HFF-Myc (cell line): ENCODE results near the gene NEGR1.
A peak's percentile ranks its signal among the peaks of the same experiment; 100 is the strongest.

Source experiments
- DNase-seq: peaks from one replicate; pipeline ENCODE4 v3.0.0-alpha.2; 2011; ENCODE audit warnings: low read depth; ENCODE audit errors: extremely low read depth
- H3K4me3 ChIP-seq: replicated peaks from 2 replicates; pipeline ENCODE4 v1.5.1; 2011; ENCODE audit warnings: low read depth, mild to moderate bottlenecking, control low read depth, low read length
- CTCF ChIP-seq: IDR thresholded peaks from 2 replicates; pipeline ENCODE4 v1.5.1; 2012; ENCODE audit warnings: mild to moderate bottlenecking, low read depth, low read length, control low read depth; ENCODE audit errors: missing control alignments

The NEGR1 gene

DNA sequence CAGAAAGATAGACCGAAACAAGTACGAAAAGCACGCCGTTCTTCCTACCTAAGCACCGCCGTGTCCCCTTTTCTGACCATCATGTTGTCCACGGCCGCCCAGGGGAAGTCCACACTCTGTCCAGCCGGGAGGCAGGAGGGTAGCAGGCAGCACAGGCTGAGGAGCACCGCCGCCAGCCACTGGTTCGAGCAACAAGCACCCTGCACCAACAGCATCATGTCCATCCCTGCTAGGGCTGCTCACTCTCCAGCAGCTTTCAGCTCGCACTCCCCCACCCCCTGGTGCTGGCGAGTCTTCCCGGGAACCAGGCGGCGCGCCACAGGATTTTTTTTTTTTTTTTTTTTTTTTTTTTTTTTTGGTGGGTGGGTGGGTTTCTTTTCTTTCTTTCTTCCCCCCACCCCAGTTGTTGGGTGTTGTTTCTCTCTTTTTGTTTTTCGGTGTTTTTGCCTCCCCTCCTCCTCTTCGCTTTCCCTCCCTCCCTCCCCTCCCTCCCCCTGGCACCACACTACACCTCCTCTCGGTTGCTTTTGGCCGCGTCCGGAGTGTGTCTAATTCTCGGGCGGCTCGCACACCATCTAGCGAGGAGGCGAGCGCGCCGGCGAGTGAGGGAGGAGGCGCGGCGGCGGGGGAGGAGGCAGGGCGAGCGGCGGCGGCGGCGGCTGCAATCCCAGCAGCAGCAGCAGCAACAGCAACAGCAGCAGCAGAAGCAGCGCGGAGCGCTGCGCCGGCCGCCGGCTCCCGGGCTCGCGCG is at the start of gene NEGR1:
NEGR1 (minus strand) TSS at position 269 of the 751 bp plus-strand sequence.
- no peak for DNase-seq
- TF ChIP-seq CTCF = no peak
- peak within 1 kb of the TSS; percentile 50 for H3K4me3 ChIP-seq

DNA sequence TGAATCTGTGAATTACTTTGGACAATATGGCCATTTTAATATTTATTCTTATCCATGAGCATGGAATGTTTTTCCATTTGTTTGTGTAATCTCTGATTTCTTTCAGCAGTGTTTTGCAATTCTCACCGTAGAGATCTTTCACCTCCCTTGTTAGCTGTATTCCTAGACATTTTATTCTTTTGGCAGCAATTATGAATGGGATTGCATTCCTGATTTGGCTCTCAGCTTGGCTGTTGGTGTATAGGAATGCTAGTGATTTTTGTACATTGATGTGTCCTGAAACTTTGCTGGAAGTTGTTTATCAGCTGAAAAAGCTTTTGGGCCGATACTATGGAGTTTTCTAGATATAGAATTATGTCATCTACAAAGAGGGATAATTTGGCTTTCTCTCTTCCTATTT is 44.2 kb upstream of the NEGR1 start:
- no peak for DNase-seq
- TF ChIP-seq CTCF = no peak
- H3K4me3 ChIP-seq = no peak overlapping the region

GRCh38 chr1:72324451-72324850 is 42.1 kb upstream of the NEGR1 start:
- DNase-seq = no peak
- no peak for TF ChIP-seq CTCF
- no peak overlapping the region for H3K4me3 ChIP-seq

DNA sequence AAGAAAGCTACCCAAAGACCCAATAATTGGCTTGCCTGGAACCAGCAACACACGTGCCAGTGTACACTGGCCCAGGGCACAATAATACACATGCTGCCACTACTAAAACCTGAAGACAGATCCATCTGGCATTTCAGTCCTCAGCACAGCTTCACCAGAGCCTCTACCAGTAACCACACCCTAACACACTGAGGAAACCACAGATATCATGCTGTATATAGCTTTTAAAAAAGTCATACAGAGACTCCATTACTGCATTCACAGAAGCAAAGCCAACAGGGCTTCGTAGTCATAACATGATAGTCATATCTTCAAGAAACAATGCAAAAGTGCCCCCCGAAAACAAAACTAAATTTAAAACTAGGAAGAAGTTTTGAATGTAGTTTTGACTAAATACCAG is 40.6 kb upstream of the NEGR1 start:
- H3K4me3 ChIP-seq = no peak overlapping the region
- DNase-seq = no peak
- no peak for TF ChIP-seq CTCF

GRCh38 chr1:72296501-72296900 is 14.2 kb upstream of the NEGR1 start:
- TF ChIP-seq CTCF = no peak
- H3K4me3 ChIP-seq = no peak overlapping the region
- no peak for DNase-seq

- TF ChIP-seq CTCF = no peak
- H3K4me3 ChIP-seq = no peak overlapping the region
- DNase-seq = no peak
Observed at GRCh38 chr1:72288886-72289285, 6.5 kb upstream of the NEGR1 start.

DNA sequence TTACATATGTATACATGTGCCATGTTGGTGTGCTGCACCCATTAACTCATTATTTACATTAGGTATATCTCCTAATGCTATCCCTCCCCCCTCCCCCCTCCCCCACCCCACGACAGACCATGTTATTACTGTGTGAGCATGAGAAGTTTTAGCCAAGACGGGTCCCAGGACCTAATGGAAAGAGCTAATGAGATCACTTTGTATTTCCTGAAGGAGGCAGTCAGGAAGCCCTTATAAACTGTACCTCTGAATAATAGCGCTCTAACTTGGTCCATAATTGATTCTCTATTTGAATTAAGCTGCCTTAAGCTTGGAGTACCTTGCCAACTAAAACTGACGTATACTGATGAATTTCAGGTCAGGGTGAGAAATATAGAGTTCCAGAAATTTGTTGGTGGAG is 4.1 kb upstream of the NEGR1 start:
- no peak for DNase-seq
- H3K4me3 ChIP-seq = no peak overlapping the region
- no peak for TF ChIP-seq CTCF
